ENCODE data around the gene TRPV3. TPM values are rescaled to one million over a fixed set of nuclear protein-coding genes. Genes with fewer than 3 reads are reported as not detected.

The TRPV3 gene
- total and polyA plus RNA-seq, 2 of the 8 experiments (the other 6 are each of a cell fraction or from before 2014, with no cell fraction given) = 0.56 to 1.0 TPM

- TF ChIP-seq CHD7 (IDR thresholded peaks at IDR 0.05; ENCODE audit: insufficient replicate concordance, low read length) (no peak), BRCA1 (IDR thresholded peaks at IDR 0.05; ENCODE audit: low read depth, low read length) (no peak), CREB1 (IDR thresholded peaks at IDR 0.05) (no peak), JUND (IDR thresholded peaks at IDR 0.05; ENCODE audit: low read length) (no peak), EZH2 (IDR thresholded peaks at IDR 0.05; ENCODE audit: low read depth, low read length, severe bottlenecking) (no peak), RFX5 (IDR thresholded peaks at IDR 0.05; ENCODE audit: borderline replicate concordance, low read depth, low read length) (no peak), SP1 (IDR thresholded peaks at IDR 0.05; ENCODE audit: low read depth, low read length) (no peak), NANOG (IDR thresholded peaks at IDR 0.05; ENCODE audit: insufficient read depth, low read depth, low read length, poor library complexity, severe bottlenecking) (no peak), SIN3A (conservative IDR thresholded peaks at IDR 0.05 in 1 of 2, IDR thresholded peaks at IDR 0.05 in 1 of 2; ENCODE audit: low read depth in 1 of 2, low read length in 2 of 2) (no peak), CTBP2 (IDR thresholded peaks at IDR 0.05; ENCODE audit: borderline replicate concordance, insufficient read depth, insufficient read length, low read length) (no peak)
Measured at GRCh38 chr17:3542410-3543088, 15.1 kb downstream of the TRPV3 start (continued).

Data from H1 (cell line).